ENCODE data around the gene DFFA.
"Not testable (repeated sequence)": the region's sequence is repeated elsewhere in the genome, so short reads cannot be mapped to it uniquely, and the experiment has no call there.

- TF ChIP-seq, protein P1, sequence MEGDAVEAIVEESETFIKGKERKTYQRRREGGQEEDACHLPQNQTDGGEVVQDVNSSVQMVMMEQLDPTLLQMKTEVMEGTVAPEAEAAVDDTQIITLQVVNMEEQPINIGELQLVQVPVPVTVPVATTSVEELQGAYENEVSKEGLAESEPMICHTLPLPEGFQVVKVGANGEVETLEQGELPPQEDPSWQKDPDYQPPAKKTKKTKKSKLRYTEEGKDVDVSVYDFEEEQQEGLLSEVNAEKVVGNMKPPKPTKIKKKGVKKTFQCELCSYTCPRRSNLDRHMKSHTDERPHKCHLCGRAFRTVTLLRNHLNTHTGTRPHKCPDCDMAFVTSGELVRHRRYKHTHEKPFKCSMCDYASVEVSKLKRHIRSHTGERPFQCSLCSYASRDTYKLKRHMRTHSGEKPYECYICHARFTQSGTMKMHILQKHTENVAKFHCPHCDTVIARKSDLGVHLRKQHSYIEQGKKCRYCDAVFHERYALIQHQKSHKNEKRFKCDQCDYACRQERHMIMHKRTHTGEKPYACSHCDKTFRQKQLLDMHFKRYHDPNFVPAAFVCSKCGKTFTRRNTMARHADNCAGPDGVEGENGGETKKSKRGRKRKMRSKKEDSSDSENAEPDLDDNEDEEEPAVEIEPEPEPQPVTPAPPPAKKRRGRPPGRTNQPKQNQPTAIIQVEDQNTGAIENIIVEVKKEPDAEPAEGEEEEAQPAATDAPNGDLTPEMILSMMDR (conservative IDR thresholded peaks at IDR 0.05 in 1 of 2, IDR thresholded peaks at IDR 0.05 in 1 of 2; ENCODE audit: low read depth in 1 of 2, low read length in 2 of 2), result not testable (repeated sequence)
- TF ChIP-seq EZH2 (IDR thresholded peaks at IDR 0.05; ENCODE audit: low read length, missing control alignments), result not testable (repeated sequence)
These were observed 1.9 kb upstream of the DFFA start for GRCh38 chr1:10474309-10474612.
